HG02763 (cell line): ENCODE data around the gene RCOR2.
"Not testable (repeated sequence)": the region's sequence is repeated elsewhere in the genome, so short reads cannot be mapped to it uniquely, and the experiment has no call there.

Experiments
- ATAC-seq: cut with Tn5 transposase; IDR thresholded peaks from one replicate; pipeline ENCODE4 v1.9.1; 2021; ENCODE audit warnings: mild to moderate bottlenecking, moderate library complexity; ENCODE audit not compliant: unreplicated experiment

The RCOR2 gene

GRCh38 chr11:63879598-63880402 is 37.2 kb downstream of the RCOR2 start:
- no peak for ATAC-seq

GRCh38 chr11:63877658-63878241 is 39.2 kb downstream of the RCOR2 start:
- no peak for ATAC-seq

GRCh38 chr11:63876616-63877015 is 40.3 kb downstream of the RCOR2 start:
- no peak for ATAC-seq

GRCh38 chr11:63875506-63876065 is 41.4 kb downstream of the RCOR2 start:
- no peak for ATAC-seq

GRCh38 chr11:63874511-63874910 is 42.5 kb downstream of the RCOR2 start:
- no peak for ATAC-seq

GRCh38 chr11:63873311-63873710 is 43.7 kb downstream of the RCOR2 start:
- no peak for ATAC-seq

- ATAC-seq = no peak
Measured at GRCh38 chr11:63872800-63873197, 44.2 kb downstream of the RCOR2 start.

- ATAC-seq = peak; percentile 87
Measured at GRCh38 chr11:63871962-63872799, 44.8 kb downstream of the RCOR2 start.

- ATAC-seq = no peak
Measured at GRCh38 chr11:63870351-63871140, 46.4 kb downstream of the RCOR2 start.

- ATAC-seq = no peak
Measured at GRCh38 chr11:63869683-63870082, 47.3 kb downstream of the RCOR2 start.

GRCh38 chr11:63869171-63869591 is 47.8 kb downstream of the RCOR2 start:
- ATAC-seq = no peak

GRCh38 chr11:63868399-63869064 is 48.4 kb downstream of the RCOR2 start:
- ATAC-seq = no peak

GRCh38 chr11:63867511-63867910 is 49.5 kb downstream of the RCOR2 start:
- no peak for ATAC-seq

- no peak for ATAC-seq
Measured at GRCh38 chr11:63866211-63866610, 50.8 kb downstream of the RCOR2 start.

GRCh38 chr11:63863620-63864019 is 53.3 kb downstream of the RCOR2 start:
- not testable (repeated sequence) for ATAC-seq

GRCh38 chr11:63862923-63863322 is 54.0 kb downstream of the RCOR2 start:
- no peak for ATAC-seq
